Ramos (cell line): ENCODE measurements around the gene FCN3.

Source experiments
- in situ Hi-C: fragments of 300-500 bp; cut with MboI; formaldehyde crosslinking; loops from one replicate; pipeline ENCODE4 v1.14.3; 2022; ENCODE audit warnings: low sequenced_read_pairs; ENCODE audit not compliant: unreplicated experiment

The FCN3 gene

GRCh38 chr1:27400082-27400962, 25.7 kb upstream of the FCN3 start:
- in situ Hi-C loops, result no loop called here

- in situ Hi-C loops, result no loop called here
Observed at GRCh38 chr1:27399251-27400025, 24.8 kb upstream of the FCN3 start.

- in situ Hi-C loops, result no loop called here
Observed at GRCh38 chr1:27398405-27399149, 24.0 kb upstream of the FCN3 start.

- in situ Hi-C loops, result no loop called here
Observed at GRCh38 chr1:27397749-27398148, 23.1 kb upstream of the FCN3 start.

GRCh38 chr1:27397110-27397509, 22.5 kb upstream of the FCN3 start:
- in situ Hi-C loops, result no loop called here

GRCh38 chr1:27395441-27396195, 21.0 kb upstream of the FCN3 start:
- in situ Hi-C loops, result no loop called here

- in situ Hi-C loops, result loop anchor here (5.0 kb wide), 2 partner anchors 212 to 267 kb away; no protein-coding TSS in a partner anchor
Observed at GRCh38 chr1:27394925-27395324, 20.3 kb upstream of the FCN3 start.

- in situ Hi-C loops, result loop anchor here (5.0 kb wide), 2 partner anchors 213 to 268 kb away; no protein-coding TSS in a partner anchor
Observed at GRCh38 chr1:27394282-27394658, 19.6 kb upstream of the FCN3 start.

- in situ Hi-C loops, result loop anchor here (5.0 kb wide), 2 partner anchors 214 to 269 kb away; no protein-coding TSS in a partner anchor
Observed at GRCh38 chr1:27393641-27394281, 19.1 kb upstream of the FCN3 start.

GRCh38 chr1:27392778-27393635, 18.4 kb upstream of the FCN3 start:
- in situ Hi-C loops, result loop anchor here (5.0 kb wide), 2 partner anchors 214 to 269 kb away; no protein-coding TSS in a partner anchor

GRCh38 chr1:27392096-27392777, 17.6 kb upstream of the FCN3 start, which contains the start of gene GPR3:
GPR3 (plus strand) TSS chr1:27392622; CDS start chr1:27393799, 1,177 bp downstream.
- in situ Hi-C loops, result loop anchor here (5.0 kb wide), 2 partner anchors 215 to 270 kb away; no protein-coding TSS in a partner anchor

- in situ Hi-C loops, result loop anchor here (5.0 kb wide), 2 partner anchors 216 to 271 kb away; no protein-coding TSS in a partner anchor
Observed at GRCh38 chr1:27391511-27392095, 17.0 kb upstream of the FCN3 start.

- in situ Hi-C loops, result loop anchor here (5.0 to 10.0 kb wide), 2 partner anchors 86 to 284 kb away; no protein-coding TSS in a partner anchor
Observed at GRCh38 chr1:27388337-27389005, 13.8 kb upstream of the FCN3 start.

- in situ Hi-C loops, result loop anchor here (5.0 to 10.0 kb wide), 2 partner anchors 82 to 280 kb away; no protein-coding TSS in a partner anchor
Observed at GRCh38 chr1:27384797-27385196, 10.2 kb upstream of the FCN3 start.

GRCh38 chr1:27383661-27384060, 9.0 kb upstream of the FCN3 start:
- in situ Hi-C loops, result loop anchor here (10.0 kb wide), 1 partner anchor 279 kb away; no protein-coding TSS in a partner anchor

- in situ Hi-C loops, result loop anchor here (10.0 kb wide), 1 partner anchor 278 kb away; no protein-coding TSS in a partner anchor
Observed at GRCh38 chr1:27383039-27383605, 8.5 kb upstream of the FCN3 start, which contains the start of gene CD164L2. CD164L2 (minus strand) TSS chr1:27383333; CDS start chr1:27383239, 94 bp downstream.
